HCT116 (cell line): ENCODE measurements around the gene EFCAB8. TPM values are rescaled to one million over a fixed set of nuclear protein-coding genes. Genes with fewer than 3 reads are reported as not detected.
"Not testable (repeated sequence)": the region's sequence is repeated elsewhere in the genome, so short reads cannot be mapped to it uniquely, and the experiment has no call there.

Experiments
- ATAC-seq: fragments of 200-7000 bp; cut with Tn5 transposase; 2 replicates; pipeline ENCODE4 v1.9.1; 2020; ENCODE audit warnings: mild to moderate bottlenecking, moderate library complexity
- BruUV-seq: library from RNA; stranded (reverse); fragments of 400-500 nt; replicated peaks from 2 replicates; lab custom pipeline; 2021; lab: Mats Ljungman, UMichigan
- CTCF ChIA-PET: fragments of 300-600 bp; sonication (Branson Sonifier 250); formaldehyde crosslinking; loops from one replicate; lab custom pipeline; 2021; ENCODE audit warnings: antibody characterized with exemption; lab: Charles Lee
- POLR2A ChIA-PET: fragments of 300-600, 350-600 bp; sonication (Branson Sonifier 250); formaldehyde crosslinking; loops from one replicate; lab custom pipeline; 2021; ENCODE audit warnings: antibody characterized with exemption; lab: Charles Lee
- RAD21 ChIA-PET, 2 experiments: fragments of 300-600 bp; sonication (Branson Sonifier 250); formaldehyde crosslinking; loops; one replicate each; lab custom pipeline; 2023; ENCODE audit warnings: low total read pairs in 2 of 2; ENCODE audit not compliant: uncharacterized antibody in 2 of 2, unreplicated experiment in 2 of 2, low non-redundant PET in 1 of 2; lab: Charles Lee
- DNase-seq: peaks from one replicate; pipeline ENCODE4 v3.0.0-alpha.2; 2010; ENCODE audit warnings: low read depth, low spot score
- H2AFZ ChIP-seq: fragments of 200-600 bp; shearing (Covaris generic), sonication (generic); 2 replicates; pipeline ENCODE4 v1.6.1; 2017; ENCODE audit warnings: low read depth, mixed run types, mixed read lengths, antibody characterized with exemption, low read length; ENCODE audit not compliant: poor library complexity, severe bottlenecking
- H3K27ac ChIP-seq: 2 replicates; pipeline ENCODE4 v1.5.1; 2012; ENCODE audit warnings: low read depth, low read length
- H3K27me3 ChIP-seq: fragments of 200-600 bp; sonication (generic); 2 replicates; pipeline ENCODE4 v1.6.1; 2016; ENCODE audit warnings: mixed run types, low read length, mixed read lengths; ENCODE audit not compliant: insufficient read depth
- H3K36me3 ChIP-seq, 2 experiments: fragments of 200-500 bp in 1 of 2; fragments of 200-600 bp in 1 of 2; sonication (Bioruptor generic) in 1 of 2; sonication (generic) in 1 of 2; 2 replicates each; pipeline versions ENCODE4 v1.5.1 to v1.6.1; 2014 to 2016; ENCODE audit warnings: low read length in 2 of 2, inconsistent platforms in 1 of 2, mixed read lengths in 1 of 2, mixed run types in 1 of 2; ENCODE audit not compliant: insufficient read depth in 2 of 2, control insufficient read depth in 1 of 2
- H3K4me1 ChIP-seq, 2 experiments: fragments of 200-600 bp in 1 of 2; sonication (generic) in 1 of 2; 2 replicates each; pipeline versions ENCODE4 v1.5.1 to v1.6.1; 2012 to 2017; ENCODE audit warnings: low read length in 2 of 2, inconsistent platforms in 1 of 2, mild to moderate bottlenecking in 1 of 2, mixed read lengths in 1 of 2, mixed run types in 1 of 2, moderate library complexity in 1 of 2; ENCODE audit not compliant: insufficient read depth in 2 of 2, control insufficient read depth in 1 of 2
- H3K4me2 ChIP-seq: fragments of 200-600 bp; sonication (generic); 2 replicates; pipeline ENCODE4 v1.6.1; 2017; ENCODE audit warnings: mixed run types, low read length, mixed read lengths
- H3K4me3 ChIP-seq, 2 experiments: fragments of 200-600 bp in 1 of 2; sonication (generic) in 1 of 2; replicated peaks in 1 of 2; 2 replicates each; pipeline ENCODE4 v1.5.1; 2011 to 2016; ENCODE audit warnings: low read length in 2 of 2, control low read depth in 1 of 2, low read depth in 1 of 2, mild to moderate bottlenecking in 1 of 2, mixed read lengths in 1 of 2, mixed run types in 1 of 2
- H3K79me2 ChIP-seq: fragments of 200-600 bp; sonication (generic); 2 replicates; pipeline ENCODE4 v1.6.1; 2017; ENCODE audit warnings: mild to moderate bottlenecking, mixed run types, low read length, moderate library complexity, mixed read lengths; ENCODE audit not compliant: insufficient read depth
- H3K9ac ChIP-seq: fragments of 200-600 bp; sonication (generic); 2 replicates; pipeline ENCODE4 v1.6.1; 2016; ENCODE audit warnings: low read length, mixed read lengths
- H3K9me2 ChIP-seq: fragments of 200-600 bp; sonication (generic), shearing (Covaris generic); 2 replicates; pipeline ENCODE4 v1.6.1; 2017; ENCODE audit warnings: mixed run types, mild to moderate bottlenecking, moderate library complexity; ENCODE audit not compliant: insufficient read depth
- H3K9me3 ChIP-seq, 2 experiments: fragments of 200-500 bp in 1 of 2; fragments of 200-600 bp in 1 of 2; sonication (Bioruptor generic) in 1 of 2; sonication (generic) in 1 of 2; 2 replicates each; pipeline ENCODE4 v1.6.1; 2014 to 2017; ENCODE audit warnings: low read length in 2 of 2, mixed read lengths in 2 of 2, inconsistent platforms in 1 of 2, low read depth in 1 of 2, mild to moderate bottlenecking in 1 of 2, mixed run types in 1 of 2, moderate library complexity in 1 of 2; ENCODE audit not compliant: control insufficient read depth in 1 of 2, insufficient read depth in 1 of 2
- H4K20me1 ChIP-seq: fragments of 200-600 bp; sonication (generic), shearing (Covaris generic); 2 replicates; pipeline ENCODE4 v1.6.1; 2017; ENCODE audit warnings: mixed run types, mild to moderate bottlenecking, moderate library complexity; ENCODE audit not compliant: insufficient read depth
- SIN3A ChIP-seq: IDR thresholded peaks from 2 replicates; pipeline ENCODE4 v1.6.1; 2012; ENCODE audit warnings: low read depth
- YY1 ChIP-seq: IDR thresholded peaks from 2 replicates; pipeline ENCODE4 v1.6.1; 2011; ENCODE audit warnings: low read length, low read depth, moderate library complexity, mild to moderate bottlenecking; ENCODE audit not compliant: insufficient replicate concordance; ENCODE audit errors: extremely low read depth
- intact Hi-C: fragments of 100-400 bp; cut with micrococcal nuclease; formaldehyde crosslinking; loops from 2 replicates; pipeline ENCODE4 v1.10.0; 2022
- total RNA-seq: library from RNA; stranded (reverse); gene quantifications from one replicate; pipeline ENCODE4 v1.2.1, GENCODE V29; 2021; ENCODE audit not compliant: unreplicated experiment
- TF ChIP-seq, protein P1 (sequence below), 3 experiments: fragments of 200-600 bp in 1 of 3; sonication (generic) in 1 of 3; IDR thresholded peaks in 2 of 3; conservative IDR thresholded peaks in 1 of 3; 2 replicates each; pipeline ENCODE4 v1.5.1; 2012 to 2017; ENCODE audit warnings: low read depth in 2 of 3, low read length in 2 of 3, antibody characterized with exemption in 1 of 3, borderline replicate concordance in 1 of 3, control low read depth in 1 of 3, mild to moderate bottlenecking in 1 of 3, mixed read lengths in 1 of 3, mixed run types in 1 of 3, moderate library complexity in 1 of 3; ENCODE audit not compliant: insufficient read depth in 1 of 3

Gene EFCAB8
- total RNA-seq, 1 experiment from 2014 or later = 0.42 TPM

DNA sequence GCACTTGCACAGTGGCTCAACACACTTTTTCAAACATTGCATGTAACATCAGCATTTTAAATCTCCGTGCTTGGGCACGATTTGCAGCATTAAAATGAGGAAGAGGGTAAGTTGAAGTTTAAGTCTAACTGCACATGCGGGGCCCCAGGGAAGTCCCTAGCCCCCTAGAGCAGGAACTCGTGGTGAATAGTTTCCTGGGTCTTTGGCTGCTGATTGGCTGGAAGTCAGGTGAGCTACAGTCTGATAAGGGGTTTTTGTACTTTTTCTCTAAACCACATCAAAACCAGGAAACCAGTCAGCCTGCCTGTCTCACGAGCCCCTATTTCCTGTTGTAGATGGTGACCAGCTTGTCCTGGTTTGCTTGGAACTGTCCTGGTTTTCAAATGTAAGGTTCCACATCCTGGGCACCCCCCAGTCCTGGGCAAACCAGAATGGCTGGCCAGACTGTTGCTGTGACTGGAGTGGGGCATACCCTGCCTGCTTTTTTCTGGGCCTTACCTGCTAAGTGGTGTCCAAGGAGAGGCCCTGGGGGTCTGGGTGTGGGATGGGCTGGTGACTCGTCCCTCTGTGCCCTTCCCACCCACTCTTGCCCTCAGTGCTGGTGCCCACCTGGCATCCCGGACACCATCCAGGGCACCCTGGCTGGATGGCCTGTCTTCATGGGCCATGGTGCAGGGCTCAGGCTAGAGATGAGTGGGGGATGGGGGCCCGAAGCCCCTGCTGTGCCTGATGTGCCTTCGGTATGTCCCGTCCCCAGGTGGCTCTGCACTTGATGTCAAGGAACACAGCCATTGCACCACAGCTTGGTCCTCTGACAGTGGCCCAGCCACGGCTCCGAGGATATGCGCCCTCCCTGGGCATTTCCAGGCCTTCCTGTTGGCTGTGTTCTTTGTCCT lies 113.7 kb downstream of the EFCAB8 start (continued):
- TF ChIP-seq SIN3A (no peak), YY1 (no peak)
- TF ChIP-seq, protein P1, sequence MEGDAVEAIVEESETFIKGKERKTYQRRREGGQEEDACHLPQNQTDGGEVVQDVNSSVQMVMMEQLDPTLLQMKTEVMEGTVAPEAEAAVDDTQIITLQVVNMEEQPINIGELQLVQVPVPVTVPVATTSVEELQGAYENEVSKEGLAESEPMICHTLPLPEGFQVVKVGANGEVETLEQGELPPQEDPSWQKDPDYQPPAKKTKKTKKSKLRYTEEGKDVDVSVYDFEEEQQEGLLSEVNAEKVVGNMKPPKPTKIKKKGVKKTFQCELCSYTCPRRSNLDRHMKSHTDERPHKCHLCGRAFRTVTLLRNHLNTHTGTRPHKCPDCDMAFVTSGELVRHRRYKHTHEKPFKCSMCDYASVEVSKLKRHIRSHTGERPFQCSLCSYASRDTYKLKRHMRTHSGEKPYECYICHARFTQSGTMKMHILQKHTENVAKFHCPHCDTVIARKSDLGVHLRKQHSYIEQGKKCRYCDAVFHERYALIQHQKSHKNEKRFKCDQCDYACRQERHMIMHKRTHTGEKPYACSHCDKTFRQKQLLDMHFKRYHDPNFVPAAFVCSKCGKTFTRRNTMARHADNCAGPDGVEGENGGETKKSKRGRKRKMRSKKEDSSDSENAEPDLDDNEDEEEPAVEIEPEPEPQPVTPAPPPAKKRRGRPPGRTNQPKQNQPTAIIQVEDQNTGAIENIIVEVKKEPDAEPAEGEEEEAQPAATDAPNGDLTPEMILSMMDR (IDR thresholded peaks at IDR 0.05 in 2 of 3, conservative IDR thresholded peaks at IDR 0.05 in 1 of 3; ENCODE audit: borderline replicate concordance in 1 of 3, insufficient read depth in 1 of 3, low read depth in 2 of 3, low read length in 2 of 3) = no peak

DNA sequence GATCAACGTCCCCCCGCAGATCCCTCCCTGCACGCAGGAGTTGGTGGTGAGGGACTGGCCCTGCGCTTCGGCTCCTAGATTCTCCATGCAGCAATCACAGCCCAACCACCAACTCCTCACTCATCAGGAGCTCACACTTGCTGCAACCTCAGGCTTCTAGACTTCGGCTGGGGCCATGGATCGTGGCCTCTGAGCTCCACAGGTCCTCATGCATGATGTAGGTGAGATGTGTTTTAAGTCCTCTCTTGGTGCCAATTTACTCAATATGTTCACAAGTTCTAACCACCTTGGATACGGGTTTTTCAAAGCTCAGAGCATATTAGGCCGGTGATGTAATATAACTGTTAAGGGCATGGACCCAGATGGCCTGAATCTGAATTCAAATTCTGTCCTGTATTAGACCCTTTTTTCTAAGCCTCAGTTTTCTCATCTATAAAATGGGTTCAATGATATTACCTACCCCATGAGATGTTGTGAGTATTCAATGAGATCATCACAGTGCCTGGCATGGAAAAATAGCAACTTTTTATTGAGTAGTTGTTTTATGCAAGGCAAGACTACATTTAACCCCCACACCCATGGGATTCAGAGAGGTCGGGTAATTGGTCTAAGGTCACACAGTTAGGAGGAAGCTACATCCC lies 114.5 kb downstream of the EFCAB8 start:
- H4K20me1 ChIP-seq = no peaks in the 10 kb centered on the region
- no peaks in the 10 kb centered on the region for H3K9me2 ChIP-seq
- DNase-seq (no peak), ATAC-seq (no peak)
- ChIA-PET POLR2A (no interaction called here), RAD21 (no interaction called here), CTCF (no interaction called here)
- no peak overlapping the region for H3K27ac ChIP-seq
- H3K36me3 ChIP-seq = no peaks in the 10 kb centered on the region
- H3K27me3 ChIP-seq = no peaks in the 10 kb centered on the region
- intact Hi-C loops = no loop called here
- H3K4me3 ChIP-seq = no peak overlapping the region
- TF ChIP-seq YY1 = no peak
- no TSS peak for BruUV-seq
- H3K4me1 ChIP-seq = no peaks in the 10 kb centered on the region
- no peak overlapping the region for H3K9ac ChIP-seq
- H3K79me2 ChIP-seq = no peaks in the 10 kb centered on the region
- no peaks in the 10 kb centered on the region for H3K9me3 ChIP-seq
- no peak overlapping the region for H2AFZ ChIP-seq
- H3K4me2 ChIP-seq = no peak overlapping the region

DNA sequence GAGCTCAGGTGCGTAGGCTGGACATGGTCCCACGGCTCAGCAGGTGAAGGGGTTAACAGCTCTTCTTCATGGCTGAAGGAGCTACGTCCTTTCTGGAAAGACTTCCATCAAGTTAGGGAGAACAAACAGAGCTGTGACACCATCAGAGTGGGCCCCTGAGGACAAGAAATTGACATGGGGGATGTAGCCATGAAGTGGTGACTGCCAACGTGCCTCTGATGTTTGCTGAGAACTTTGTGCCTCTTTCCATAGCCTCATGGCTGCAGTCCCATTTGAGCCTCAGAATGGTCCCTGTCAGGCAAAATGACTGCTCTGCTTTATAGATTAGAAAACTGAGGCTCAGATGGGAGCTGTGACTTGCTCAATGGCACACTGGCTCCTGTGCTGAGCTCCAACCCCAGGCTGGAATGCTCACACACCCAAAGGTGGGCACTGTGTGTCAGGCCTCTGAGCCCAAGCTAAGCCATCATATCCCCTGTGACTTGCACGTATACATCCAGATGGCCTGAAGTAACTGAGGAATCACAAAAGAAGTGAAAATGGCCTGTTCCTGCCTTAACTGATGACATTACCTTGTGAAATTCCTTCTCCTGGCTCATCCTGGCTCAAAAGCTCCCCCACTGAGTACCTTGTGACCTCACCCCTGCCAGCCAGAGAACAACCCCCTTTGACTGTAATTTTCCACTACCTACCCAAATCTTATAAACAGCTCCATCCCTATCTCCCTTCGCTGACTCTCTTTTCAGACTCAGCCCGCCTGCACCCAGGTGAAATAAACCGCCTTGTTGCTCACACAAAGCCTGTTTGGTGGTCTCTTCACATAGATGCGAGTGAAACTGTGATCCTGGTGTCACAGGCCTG lies 115.7 kb downstream of the EFCAB8 start:
- H3K9me3 ChIP-seq, H3K4me1 ChIP-seq, DNase-seq, intact Hi-C loops, H4K20me1 ChIP-seq, ATAC-seq, CTCF ChIA-PET, H3K79me2 ChIP-seq, BruUV-seq, H3K9me2 ChIP-seq, H3K4me2 ChIP-seq, POLR2A ChIA-PET, H3K27ac ChIP-seq, H3K9ac ChIP-seq, H3K4me3 ChIP-seq, RAD21 ChIA-PET, H2AFZ ChIP-seq, H3K27me3 ChIP-seq, H3K36me3 ChIP-seq: not testable (repeated sequence)

DNA sequence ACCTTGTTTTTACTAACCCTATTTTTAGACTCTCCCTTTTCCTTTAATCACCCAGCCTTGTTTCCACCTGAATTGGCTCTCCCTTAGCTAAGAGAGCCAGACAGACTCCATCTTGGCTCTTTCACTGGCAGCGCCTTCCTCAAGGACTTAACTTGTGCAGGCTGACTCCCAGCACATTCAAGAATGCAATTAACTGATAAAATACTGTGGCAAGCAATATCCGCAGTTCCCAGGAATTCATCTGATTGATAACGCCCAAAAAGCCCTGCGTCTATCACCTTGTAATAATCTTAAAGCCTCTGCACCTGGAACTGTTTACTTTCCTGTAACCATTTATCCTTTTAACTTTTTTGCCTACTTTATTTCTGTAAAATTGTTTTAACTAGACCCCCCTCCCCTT lies 116.4 kb downstream of the EFCAB8 start:
- DNase-seq, H4K20me1 ChIP-seq, POLR2A ChIA-PET, CTCF ChIA-PET, H3K36me3 ChIP-seq, H3K9me3 ChIP-seq, BruUV-seq, H3K79me2 ChIP-seq, H3K27me3 ChIP-seq, RAD21 ChIA-PET, intact Hi-C loops, H3K9me2 ChIP-seq, H2AFZ ChIP-seq, H3K4me1 ChIP-seq, H3K4me2 ChIP-seq, ATAC-seq, H3K27ac ChIP-seq, H3K4me3 ChIP-seq, H3K9ac ChIP-seq: not testable (repeated sequence)
